Upper lobe of left lung (tissue), 4 donors: ENCODE measurements around the gene KRT7.

Experiments used
- EP300 ChIP-seq, 4 donors: sonication (generic); formaldehyde crosslinking; IDR thresholded peaks; one replicate each; pipeline ENCODE4 v1.5.1; 2017; ENCODE audit warnings: antibody characterized with exemption in 4 of 4, control low read depth in 2 of 4
- POLR2A ChIP-seq, 4 donors: fragments of 450-650 bp; IDR thresholded peaks; one replicate each; pipeline ENCODE4 v1.5.1; 2016 to 2017; ENCODE audit warnings: antibody characterized with exemption in 4 of 4, mild to moderate bottlenecking in 2 of 4
- POLR2AphosphoS5 ChIP-seq, 2 donors: sonication (generic); formaldehyde crosslinking; IDR thresholded peaks; one replicate each; pipeline ENCODE4 v1.5.1; 2017; ENCODE audit warnings: antibody characterized with exemption in 2 of 2
- TF ChIP-seq, protein P1 (sequence below), 6 experiments: fragments of 450-650 bp in 4 of 6; fragments of 200-600 bp in 2 of 6; sonication (generic) in 2 of 6; IDR thresholded peaks; one replicate each; pipeline ENCODE4 v1.5.1; 2016 to 2019; ENCODE audit warnings: antibody characterized with exemption in 6 of 6

DNA sequence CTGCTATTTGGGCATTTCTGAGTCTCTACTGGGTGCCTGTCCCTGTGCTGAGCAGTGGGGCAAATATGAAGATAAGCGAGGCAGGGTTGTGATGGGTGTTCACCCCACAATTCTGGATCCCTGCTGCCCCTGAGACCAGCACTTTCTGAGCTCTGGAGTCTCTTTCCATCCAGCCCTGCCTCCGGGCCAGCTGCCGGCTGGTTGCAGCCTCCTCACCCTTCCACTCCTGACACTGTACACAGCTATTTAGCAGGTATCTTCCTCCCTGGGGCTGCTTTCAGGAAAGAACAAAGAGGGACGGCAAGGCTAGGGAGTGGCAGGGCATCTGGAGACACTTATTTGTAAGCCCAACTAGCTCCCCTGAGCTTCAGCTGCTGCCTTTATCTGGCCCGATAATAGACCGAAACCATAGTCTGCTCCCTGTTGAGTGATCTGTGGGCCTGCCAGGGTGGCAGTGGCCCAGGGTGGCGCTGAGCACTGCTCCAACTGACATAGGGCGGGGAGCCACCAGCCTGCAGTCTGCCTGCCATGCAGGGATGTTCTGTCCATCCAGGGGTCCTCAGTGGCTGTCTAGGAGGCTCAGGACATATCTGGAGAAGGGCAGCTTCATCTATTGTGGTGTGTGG lies 33.6 kb upstream of the KRT7 start:
- TF ChIP-seq POLR2A (IDR thresholded peaks at IDR 0.05), result no peak
- TF ChIP-seq, protein P1, sequence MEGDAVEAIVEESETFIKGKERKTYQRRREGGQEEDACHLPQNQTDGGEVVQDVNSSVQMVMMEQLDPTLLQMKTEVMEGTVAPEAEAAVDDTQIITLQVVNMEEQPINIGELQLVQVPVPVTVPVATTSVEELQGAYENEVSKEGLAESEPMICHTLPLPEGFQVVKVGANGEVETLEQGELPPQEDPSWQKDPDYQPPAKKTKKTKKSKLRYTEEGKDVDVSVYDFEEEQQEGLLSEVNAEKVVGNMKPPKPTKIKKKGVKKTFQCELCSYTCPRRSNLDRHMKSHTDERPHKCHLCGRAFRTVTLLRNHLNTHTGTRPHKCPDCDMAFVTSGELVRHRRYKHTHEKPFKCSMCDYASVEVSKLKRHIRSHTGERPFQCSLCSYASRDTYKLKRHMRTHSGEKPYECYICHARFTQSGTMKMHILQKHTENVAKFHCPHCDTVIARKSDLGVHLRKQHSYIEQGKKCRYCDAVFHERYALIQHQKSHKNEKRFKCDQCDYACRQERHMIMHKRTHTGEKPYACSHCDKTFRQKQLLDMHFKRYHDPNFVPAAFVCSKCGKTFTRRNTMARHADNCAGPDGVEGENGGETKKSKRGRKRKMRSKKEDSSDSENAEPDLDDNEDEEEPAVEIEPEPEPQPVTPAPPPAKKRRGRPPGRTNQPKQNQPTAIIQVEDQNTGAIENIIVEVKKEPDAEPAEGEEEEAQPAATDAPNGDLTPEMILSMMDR (IDR thresholded peaks at IDR 0.05), result no peak
- no peak for TF ChIP-seq POLR2AphosphoS5 (IDR thresholded peaks at IDR 0.05)
- no peak for TF ChIP-seq EP300 (IDR thresholded peaks at IDR 0.05)
